OCI-LY7 (cell line): Measurements from ENCODE around the gene PGAP3. TPM values are rescaled to one million over a fixed set of nuclear protein-coding genes. Genes with fewer than 3 reads are reported as not detected.

Source experiments
- BruUV-seq: library from RNA; stranded (reverse); fragments of 400-500 nt; replicated peaks from 2 replicates; lab custom pipeline; 2021; lab: Mats Ljungman, UMichigan
- CTCF ChIA-PET: fragments of 300-600 bp; sonication (Branson Sonifier 250); formaldehyde crosslinking; loops from one replicate; lab custom pipeline; 2022; ENCODE audit warnings: antibody characterized with exemption; ENCODE audit not compliant: unreplicated experiment; lab: Charles Lee
- POLR2A ChIA-PET: fragments of 300-600 bp; sonication (Branson Sonifier 250); formaldehyde crosslinking; loops from one replicate; lab custom pipeline; 2022; ENCODE audit warnings: antibody characterized with exemption; lab: Charles Lee
- DNase-seq: peaks from one replicate; pipeline ENCODE4 v3.0.0-alpha.2; 2015; ENCODE audit warnings: low spot score
- H2AFZ ChIP-seq: fragments of 200-600 bp; sonication (generic), shearing (Covaris generic); 2 replicates; pipeline ENCODE4 v1.6.1; 2014; ENCODE audit warnings: mild to moderate bottlenecking, antibody characterized with exemption, low read length, moderate library complexity
- H3K27ac ChIP-seq: fragments of 200-600 bp; sonication (generic); 2 replicates; pipeline ENCODE4 v1.5.1; 2014; ENCODE audit warnings: mixed run types, low read depth, mild to moderate bottlenecking, moderate library complexity, low read length, inconsistent platforms; ENCODE audit not compliant: poor library complexity, severe bottlenecking
- H3K36me3 ChIP-seq: fragments of 200-600 bp; sonication (generic); 2 replicates; pipeline ENCODE4 v1.6.1; 2014; ENCODE audit warnings: mild to moderate bottlenecking, antibody characterized with exemption, low read length, moderate library complexity, mixed read lengths; ENCODE audit not compliant: insufficient read depth
- H3K4me1 ChIP-seq: fragments of 200-600 bp; sonication (generic); 2 replicates; pipeline ENCODE4 v1.5.1; 2014; ENCODE audit warnings: mild to moderate bottlenecking, low read length; ENCODE audit not compliant: insufficient read depth, poor library complexity, severe bottlenecking
- H3K4me2 ChIP-seq: fragments of 200-600 bp; sonication (generic); 2 replicates; pipeline ENCODE4 v1.6.1; 2014; ENCODE audit warnings: mild to moderate bottlenecking, low read length
- H3K4me3 ChIP-seq: fragments of 200-600 bp; sonication (generic); 2 replicates; pipeline ENCODE4 v1.5.1; 2014; ENCODE audit warnings: mild to moderate bottlenecking, low read depth, low read length; ENCODE audit not compliant: poor library complexity, severe bottlenecking
- H3K79me2 ChIP-seq: fragments of 200-600 bp; sonication (generic); 2 replicates; pipeline ENCODE4 v1.6.1; 2016; ENCODE audit warnings: low read depth, mild to moderate bottlenecking, low read length, moderate library complexity, mixed read lengths; ENCODE audit not compliant: insufficient read depth
- H3K9me2 ChIP-seq: fragments of 200-600 bp; sonication (generic); 2 replicates; pipeline ENCODE4 v1.6.1; 2016; ENCODE audit warnings: mild to moderate bottlenecking, low read length, mixed read lengths; ENCODE audit not compliant: insufficient read depth
- H3K9me3 ChIP-seq: fragments of 200-600 bp; sonication (generic); 2 replicates; pipeline ENCODE4 v1.6.1; 2014; ENCODE audit warnings: mild to moderate bottlenecking, mixed run types, low read length, mixed read lengths
- H4K20me1 ChIP-seq: fragments of 200-600 bp; sonication (generic); 2 replicates; pipeline ENCODE4 v1.6.1; 2014; ENCODE audit warnings: mild to moderate bottlenecking, antibody characterized with exemption, low read length, moderate library complexity, mixed read lengths; ENCODE audit not compliant: insufficient read depth
- EZH2phosphoT487 ChIP-seq: fragments of 200-600 bp; sonication (generic); IDR thresholded peaks from 2 replicates; pipeline ENCODE4 v1.6.1; 2018; ENCODE audit warnings: low read depth, borderline replicate concordance, mild to moderate bottlenecking, mixed run types, antibody characterized with exemption, low read length, moderate library complexity, mixed read lengths
- intact Hi-C: fragments of 100-400 bp; cut with micrococcal nuclease; formaldehyde crosslinking; loops from one replicate; pipeline ENCODE4 v1.10.0; 2022; ENCODE audit not compliant: unreplicated experiment
- total RNA-seq, 2 experiments: library from RNA; depleted of rRNA in 1 of 2; stranded (reverse); fragments of >200 nt in 1 of 2; shearing (Covaris generic) in 1 of 2; gene quantifications; 2 replicates each; pipeline ENCODE4 v1.2.3, GENCODE V29; 2014 to 2022
- TF ChIP-seq, protein P1 (sequence below): fragments of 200-600 bp; sonication (generic); conservative IDR thresholded peaks from 2 replicates; pipeline ENCODE4 v1.5.1; 2014; ENCODE audit warnings: mild to moderate bottlenecking, antibody characterized with exemption, low read length, moderate library complexity, mixed read lengths

Gene PGAP3
- total RNA-seq, 2 experiments from 2014 or later = 8.7 to 9.2 TPM

DNA sequence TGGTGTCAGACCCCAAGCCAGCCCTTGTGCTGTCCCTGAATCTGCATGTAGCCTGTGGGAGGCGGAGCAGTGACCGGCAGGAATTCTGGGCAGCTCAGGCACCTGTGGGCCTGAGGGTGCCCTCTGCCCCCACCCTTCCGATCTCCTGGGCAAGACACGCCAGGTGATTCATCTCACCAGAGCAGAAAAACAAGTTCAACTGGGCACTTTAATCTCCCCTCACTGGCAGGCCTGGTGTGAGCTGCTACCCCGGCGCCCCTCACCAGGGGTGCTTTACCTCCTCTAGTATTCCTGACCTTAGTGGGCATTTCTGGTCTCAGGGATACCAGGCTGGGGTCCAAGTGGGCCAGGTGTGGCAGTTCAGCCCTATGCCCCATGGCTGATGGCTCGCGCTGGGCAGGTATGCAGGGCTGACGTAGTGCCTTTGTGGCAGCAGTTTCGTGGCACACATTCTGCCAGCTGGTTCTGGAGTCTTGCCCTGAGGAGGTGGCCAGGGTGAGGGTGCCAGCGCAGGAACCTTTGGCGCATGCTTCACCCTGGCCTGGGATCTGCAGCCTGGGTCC is 18.0 kb upstream of the PGAP3 start:
- intact Hi-C loops = no loop called here
- no peak overlapping the region for H3K27ac ChIP-seq
- POLR2A ChIA-PET = no interaction called here
- H4K20me1 ChIP-seq = no peaks in the 10 kb centered on the region
- no peaks in the 10 kb centered on the region for H3K9me2 ChIP-seq
- no peak overlapping the region for H3K4me2 ChIP-seq
- no peak for DNase-seq
- H3K36me3 ChIP-seq = no peaks in the 10 kb centered on the region
- peaks cover 4% of the 10 kb centered on the region for H3K4me1 ChIP-seq
- CTCF ChIA-PET = no interaction called here
- TF ChIP-seq, protein P1, sequence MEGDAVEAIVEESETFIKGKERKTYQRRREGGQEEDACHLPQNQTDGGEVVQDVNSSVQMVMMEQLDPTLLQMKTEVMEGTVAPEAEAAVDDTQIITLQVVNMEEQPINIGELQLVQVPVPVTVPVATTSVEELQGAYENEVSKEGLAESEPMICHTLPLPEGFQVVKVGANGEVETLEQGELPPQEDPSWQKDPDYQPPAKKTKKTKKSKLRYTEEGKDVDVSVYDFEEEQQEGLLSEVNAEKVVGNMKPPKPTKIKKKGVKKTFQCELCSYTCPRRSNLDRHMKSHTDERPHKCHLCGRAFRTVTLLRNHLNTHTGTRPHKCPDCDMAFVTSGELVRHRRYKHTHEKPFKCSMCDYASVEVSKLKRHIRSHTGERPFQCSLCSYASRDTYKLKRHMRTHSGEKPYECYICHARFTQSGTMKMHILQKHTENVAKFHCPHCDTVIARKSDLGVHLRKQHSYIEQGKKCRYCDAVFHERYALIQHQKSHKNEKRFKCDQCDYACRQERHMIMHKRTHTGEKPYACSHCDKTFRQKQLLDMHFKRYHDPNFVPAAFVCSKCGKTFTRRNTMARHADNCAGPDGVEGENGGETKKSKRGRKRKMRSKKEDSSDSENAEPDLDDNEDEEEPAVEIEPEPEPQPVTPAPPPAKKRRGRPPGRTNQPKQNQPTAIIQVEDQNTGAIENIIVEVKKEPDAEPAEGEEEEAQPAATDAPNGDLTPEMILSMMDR = no peak
- TF ChIP-seq EZH2phosphoT487 = no peak
- no peak overlapping the region for H2AFZ ChIP-seq
- H3K79me2 ChIP-seq = no peaks in the 10 kb centered on the region
- no peaks in the 10 kb centered on the region for H3K9me3 ChIP-seq
- no TSS peak for BruUV-seq
- no peak overlapping the region for H3K4me3 ChIP-seq

DNA sequence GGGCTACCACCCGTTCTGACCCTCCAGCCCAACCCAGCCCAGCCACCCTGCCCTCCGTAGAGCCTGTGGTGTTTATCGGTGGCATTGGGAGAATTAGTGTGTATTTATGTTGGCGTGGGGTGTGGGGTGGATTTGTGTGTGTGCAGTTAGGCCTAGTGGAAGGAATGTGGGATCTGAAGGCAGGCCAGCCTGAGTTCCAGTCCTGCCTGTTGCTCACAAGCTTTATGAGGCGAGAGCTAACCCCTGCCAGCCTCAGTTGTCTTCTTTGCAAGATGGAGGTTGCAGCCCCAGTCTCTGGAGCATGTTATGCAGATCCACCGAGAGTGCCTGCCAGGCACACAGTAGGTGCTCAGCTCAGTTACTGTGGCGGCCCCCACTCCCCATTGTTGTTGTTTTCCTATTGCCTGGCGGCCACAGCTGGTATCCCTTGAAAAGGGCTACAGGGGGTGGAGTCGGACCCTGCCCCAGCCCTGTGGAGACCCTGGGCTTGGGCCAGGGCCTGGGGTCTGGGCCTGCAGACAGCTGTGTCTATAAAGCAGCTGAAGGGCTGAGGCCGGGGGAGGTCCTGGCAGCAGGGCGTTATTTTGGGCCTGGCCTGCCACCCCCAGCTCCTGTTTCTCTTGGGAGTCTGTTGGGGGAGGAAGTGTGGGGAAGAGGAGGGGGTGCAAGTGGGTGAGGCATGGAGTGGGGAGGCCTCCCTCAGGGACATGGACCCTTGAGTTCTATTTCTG is 17.1 kb upstream of the PGAP3 start:
- Histone ChIP-seq H3K36me3 (no peaks in the 10 kb centered on the region), H3K4me3 (no peak overlapping the region), H3K9me3 (no peaks in the 10 kb centered on the region), H3K27ac (no peak overlapping the region), H3K4me1 (peaks cover 4% of the 10 kb centered on the region), H3K4me2 (no peak overlapping the region), H3K9me2 (no peaks in the 10 kb centered on the region), H2AFZ (no peak overlapping the region), H4K20me1 (no peaks in the 10 kb centered on the region), H3K79me2 (no peaks in the 10 kb centered on the region)
- DNase-seq = no peak
- intact Hi-C loops = no loop called here
- TF ChIP-seq EZH2phosphoT487 = no peak
- TF ChIP-seq, protein P1 = no peak
- ChIA-PET POLR2A (no interaction called here), CTCF (interaction anchor here (0.6 kb wide), 1 partner anchor 21 kb away, joined by 3 read pairs; no protein-coding TSS in a partner anchor)
- no TSS peak for BruUV-seq

DNA sequence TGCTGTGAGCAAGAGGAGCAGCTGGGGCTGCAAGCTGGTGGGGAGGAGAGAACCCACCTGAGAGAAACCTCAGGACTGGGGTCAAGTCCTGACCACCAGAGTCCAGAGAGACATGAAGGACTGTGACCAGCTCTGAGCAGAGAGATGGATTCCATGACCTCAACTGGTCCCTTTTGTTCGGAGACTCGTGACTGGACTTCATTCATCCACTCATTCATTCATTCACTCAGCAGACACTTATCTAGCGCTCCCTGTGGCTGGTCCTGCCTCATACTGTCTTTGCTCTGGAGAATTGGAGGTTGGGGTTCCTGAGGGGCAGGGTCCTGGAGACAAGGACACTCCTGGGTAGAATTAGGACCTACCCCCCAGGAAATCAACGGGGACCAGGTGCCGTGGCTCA is 16.1 kb upstream of the PGAP3 start:
- intact Hi-C loops = no loop called here
- no peak for DNase-seq
- H3K36me3 ChIP-seq = no peaks in the 10 kb centered on the region
- BruUV-seq = no TSS peak
- H3K4me3 ChIP-seq = no peak overlapping the region
- no peak for TF ChIP-seq EZH2phosphoT487
- H3K79me2 ChIP-seq = no peaks in the 10 kb centered on the region
- CTCF ChIA-PET = no interaction called here
- no peak overlapping the region for H3K27ac ChIP-seq
- H3K9me2 ChIP-seq = no peaks in the 10 kb centered on the region
- H3K4me2 ChIP-seq = no peak overlapping the region
- no peak overlapping the region for H2AFZ ChIP-seq
- POLR2A ChIA-PET = no interaction called here
- no peaks in the 10 kb centered on the region for H4K20me1 ChIP-seq
- H3K9me3 ChIP-seq = no peaks in the 10 kb centered on the region
- peaks cover 4% of the 10 kb centered on the region for H3K4me1 ChIP-seq
